Cerebellar cortex (tissue), 1 donor: ENCODE data around the gene KIAA1217.

Experiments used
- DNase-seq: peaks from one replicate; pipeline ENCODE4 v3.0.0-alpha.2; 2015; ENCODE audit warnings: low spot score

The KIAA1217 gene

GRCh38 chr10:24208661-24209431 is at the start of gene KIAA1217:
Gene KIAA1217, plus strand, starts transcription at chr10:24209138. Its CDS starts 56 bp downstream, at chr10:24209194.
- no peak for DNase-seq

GRCh38 chr10:24162206-24162985 is 46.5 kb upstream of the KIAA1217 start:
- DNase-seq = no peak

GRCh38 chr10:24163485-24163884 is 45.5 kb upstream of the KIAA1217 start:
- DNase-seq = no peak

- no peak for DNase-seq
Observed at GRCh38 chr10:24168258-24169170, 40.4 kb upstream of the KIAA1217 start.

- no peak for DNase-seq
Observed at GRCh38 chr10:24170199-24170598, 38.7 kb upstream of the KIAA1217 start.

GRCh38 chr10:24172909-24173308 is 36.0 kb upstream of the KIAA1217 start:
- DNase-seq = no peak

- no peak for DNase-seq
Observed at GRCh38 chr10:24174014-24174413, 34.9 kb upstream of the KIAA1217 start.

- no peak for DNase-seq
Observed at GRCh38 chr10:24176658-24177057, 32.3 kb upstream of the KIAA1217 start.

GRCh38 chr10:24177636-24178035 is 31.3 kb upstream of the KIAA1217 start:
- no peak for DNase-seq

- DNase-seq = no peak
Observed at GRCh38 chr10:24180891-24181290, 28.0 kb upstream of the KIAA1217 start.

- no peak for DNase-seq
Observed at GRCh38 chr10:24184455-24184854, 24.5 kb upstream of the KIAA1217 start.

- DNase-seq = no peak
Observed at GRCh38 chr10:24193330-24193729, 15.6 kb upstream of the KIAA1217 start.

- DNase-seq = no peak
Observed at GRCh38 chr10:24197263-24197662, 11.7 kb upstream of the KIAA1217 start.

GRCh38 chr10:24201503-24202180 is 7.3 kb upstream of the KIAA1217 start:
- DNase-seq = no peak

GRCh38 chr10:24202181-24202570 is 6.8 kb upstream of the KIAA1217 start:
- DNase-seq = no peak

GRCh38 chr10:24205821-24206220 is 3.1 kb upstream of the KIAA1217 start:
- no peak for DNase-seq

GRCh38 chr10:24206334-24206733 is 2.6 kb upstream of the KIAA1217 start:
- no peak for DNase-seq

- no peak for DNase-seq
Observed at GRCh38 chr10:24206926-24207325, 2.0 kb upstream of the KIAA1217 start.

- DNase-seq = no peak
Observed at GRCh38 chr10:24207341-24207740, 1.6 kb upstream of the KIAA1217 start.

- no peak for DNase-seq
Observed at GRCh38 chr10:24207781-24208611, 942 bp upstream of the KIAA1217 start.

GRCh38 chr10:24209432-24209771 is 464 bp downstream of the KIAA1217 start:
- DNase-seq = no peak
